Medulla oblongata (tissue), 1 donor: ENCODE results near the gene IQGAP2.

Experiments used
- DNase-seq: peaks from one replicate; pipeline ENCODE4 v3.0.0-alpha.2; 2015; ENCODE audit errors: extremely low spot score

Gene IQGAP2

GRCh38 chr5:76685704-76686103, 282.6 kb downstream of the IQGAP2 start:
- no peak for DNase-seq

- DNase-seq = no peak
Observed at GRCh38 chr5:76688212-76688611, 285.1 kb downstream of the IQGAP2 start.

- DNase-seq = no peak
Observed at GRCh38 chr5:76688836-76689235, 285.8 kb downstream of the IQGAP2 start.

- DNase-seq = no peak
Observed at GRCh38 chr5:76689321-76690036, 286.4 kb downstream of the IQGAP2 start.

- no peak for DNase-seq
Observed at GRCh38 chr5:76690037-76690679, 287.1 kb downstream of the IQGAP2 start.

- DNase-seq = no peak
Observed at GRCh38 chr5:76690704-76691466, 287.8 kb downstream of the IQGAP2 start.

GRCh38 chr5:76691467-76692273, 288.6 kb downstream of the IQGAP2 start:
- DNase-seq = no peak

- no peak for DNase-seq
Observed at GRCh38 chr5:76692274-76692540, 289.1 kb downstream of the IQGAP2 start.

- DNase-seq = no peak
Observed at GRCh38 chr5:76692651-76693050, 289.6 kb downstream of the IQGAP2 start.

GRCh38 chr5:76693141-76693540, 290.1 kb downstream of the IQGAP2 start:
- no peak for DNase-seq

GRCh38 chr5:76694317-76694716, 291.2 kb downstream of the IQGAP2 start:
- no peak for DNase-seq

GRCh38 chr5:76695346-76695745, 292.3 kb downstream of the IQGAP2 start:
- DNase-seq = no peak

- DNase-seq = no peak
Observed at GRCh38 chr5:76696251-76696650, 293.2 kb downstream of the IQGAP2 start.

GRCh38 chr5:76697670-76698069, 294.6 kb downstream of the IQGAP2 start:
- no peak for DNase-seq

- DNase-seq = no peak
Observed at GRCh38 chr5:76700571-76700970, 297.5 kb downstream of the IQGAP2 start.

- no peak for DNase-seq
Observed at GRCh38 chr5:76701298-76701697, 298.2 kb downstream of the IQGAP2 start.

GRCh38 chr5:76703707-76704106, 300.6 kb downstream of the IQGAP2 start:
- no peak for DNase-seq

- no peak for DNase-seq
Observed at GRCh38 chr5:76704131-76704663, 301.1 kb downstream of the IQGAP2 start.

- no peak for DNase-seq
Observed at GRCh38 chr5:76705574-76705973, 302.5 kb downstream of the IQGAP2 start.

GRCh38 chr5:76709762-76710161, 306.7 kb downstream of the IQGAP2 start:
- no peak for DNase-seq

- no peak for DNase-seq
Observed at GRCh38 chr5:76710991-76711390, 307.9 kb downstream of the IQGAP2 start.
